HCT116 (cell line): ENCODE data around the gene APOBEC3A. TPM values are rescaled to one million over a fixed set of nuclear protein-coding genes. Genes with fewer than 3 reads are reported as not detected.
A peak's percentile ranks its signal among the peaks of the same experiment; 100 is the strongest.
"Not testable (repeated sequence)": the region's sequence is repeated elsewhere in the genome, so short reads cannot be mapped to it uniquely, and the experiment has no call there.

ENCODE experiments used
- ATAC-seq: fragments of 200-7000 bp; cut with Tn5 transposase; 2 replicates; pipeline ENCODE4 v1.9.1; 2020; ENCODE audit warnings: mild to moderate bottlenecking, moderate library complexity
- BruUV-seq: library from RNA; stranded (reverse); fragments of 400-500 nt; replicated peaks from 2 replicates; lab custom pipeline; 2021; lab: Mats Ljungman, UMichigan
- CTCF ChIA-PET: fragments of 300-600 bp; sonication (Branson Sonifier 250); formaldehyde crosslinking; loops from one replicate; lab custom pipeline; 2021; ENCODE audit warnings: antibody characterized with exemption; lab: Charles Lee
- POLR2A ChIA-PET: fragments of 300-600, 350-600 bp; sonication (Branson Sonifier 250); formaldehyde crosslinking; loops from one replicate; lab custom pipeline; 2021; ENCODE audit warnings: antibody characterized with exemption; lab: Charles Lee
- RAD21 ChIA-PET, 2 experiments: fragments of 300-600 bp; sonication (Branson Sonifier 250); formaldehyde crosslinking; loops; one replicate each; lab custom pipeline; 2023; ENCODE audit warnings: low total read pairs in 2 of 2; ENCODE audit not compliant: uncharacterized antibody in 2 of 2, unreplicated experiment in 2 of 2, low non-redundant PET in 1 of 2; lab: Charles Lee
- DNase-seq: peaks from one replicate; pipeline ENCODE4 v3.0.0-alpha.2; 2010; ENCODE audit warnings: low read depth, low spot score
- H2AFZ ChIP-seq: fragments of 200-600 bp; shearing (Covaris generic), sonication (generic); 2 replicates; pipeline ENCODE4 v1.6.1; 2017; ENCODE audit warnings: low read depth, mixed run types, mixed read lengths, antibody characterized with exemption, low read length; ENCODE audit not compliant: poor library complexity, severe bottlenecking
- H3K27ac ChIP-seq: 2 replicates; pipeline ENCODE4 v1.5.1; 2012; ENCODE audit warnings: low read depth, low read length
- H3K27me3 ChIP-seq: fragments of 200-600 bp; sonication (generic); 2 replicates; pipeline ENCODE4 v1.6.1; 2016; ENCODE audit warnings: mixed run types, low read length, mixed read lengths; ENCODE audit not compliant: insufficient read depth
- H3K36me3 ChIP-seq, 2 experiments: fragments of 200-500 bp in 1 of 2; fragments of 200-600 bp in 1 of 2; sonication (Bioruptor generic) in 1 of 2; sonication (generic) in 1 of 2; 2 replicates each; pipeline versions ENCODE4 v1.5.1 to v1.6.1; 2014 to 2016; ENCODE audit warnings: low read length in 2 of 2, inconsistent platforms in 1 of 2, mixed read lengths in 1 of 2, mixed run types in 1 of 2; ENCODE audit not compliant: insufficient read depth in 2 of 2, control insufficient read depth in 1 of 2
- H3K4me1 ChIP-seq, 2 experiments: fragments of 200-600 bp in 1 of 2; sonication (generic) in 1 of 2; 2 replicates each; pipeline versions ENCODE4 v1.5.1 to v1.6.1; 2012 to 2017; ENCODE audit warnings: low read length in 2 of 2, inconsistent platforms in 1 of 2, mild to moderate bottlenecking in 1 of 2, mixed read lengths in 1 of 2, mixed run types in 1 of 2, moderate library complexity in 1 of 2; ENCODE audit not compliant: insufficient read depth in 2 of 2, control insufficient read depth in 1 of 2
- H3K4me2 ChIP-seq: fragments of 200-600 bp; sonication (generic); 2 replicates; pipeline ENCODE4 v1.6.1; 2017; ENCODE audit warnings: mixed run types, low read length, mixed read lengths
- H3K4me3 ChIP-seq, 2 experiments: fragments of 200-600 bp in 1 of 2; sonication (generic) in 1 of 2; replicated peaks in 1 of 2; 2 replicates each; pipeline ENCODE4 v1.5.1; 2011 to 2016; ENCODE audit warnings: low read length in 2 of 2, control low read depth in 1 of 2, low read depth in 1 of 2, mild to moderate bottlenecking in 1 of 2, mixed read lengths in 1 of 2, mixed run types in 1 of 2
- H3K79me2 ChIP-seq: fragments of 200-600 bp; sonication (generic); 2 replicates; pipeline ENCODE4 v1.6.1; 2017; ENCODE audit warnings: mild to moderate bottlenecking, mixed run types, low read length, moderate library complexity, mixed read lengths; ENCODE audit not compliant: insufficient read depth
- H3K9ac ChIP-seq: fragments of 200-600 bp; sonication (generic); 2 replicates; pipeline ENCODE4 v1.6.1; 2016; ENCODE audit warnings: low read length, mixed read lengths
- H3K9me2 ChIP-seq: fragments of 200-600 bp; sonication (generic), shearing (Covaris generic); 2 replicates; pipeline ENCODE4 v1.6.1; 2017; ENCODE audit warnings: mixed run types, mild to moderate bottlenecking, moderate library complexity; ENCODE audit not compliant: insufficient read depth
- H3K9me3 ChIP-seq, 2 experiments: fragments of 200-500 bp in 1 of 2; fragments of 200-600 bp in 1 of 2; sonication (Bioruptor generic) in 1 of 2; sonication (generic) in 1 of 2; 2 replicates each; pipeline ENCODE4 v1.6.1; 2014 to 2017; ENCODE audit warnings: low read length in 2 of 2, mixed read lengths in 2 of 2, inconsistent platforms in 1 of 2, low read depth in 1 of 2, mild to moderate bottlenecking in 1 of 2, mixed run types in 1 of 2, moderate library complexity in 1 of 2; ENCODE audit not compliant: control insufficient read depth in 1 of 2, insufficient read depth in 1 of 2
- H4K20me1 ChIP-seq: fragments of 200-600 bp; sonication (generic), shearing (Covaris generic); 2 replicates; pipeline ENCODE4 v1.6.1; 2017; ENCODE audit warnings: mixed run types, mild to moderate bottlenecking, moderate library complexity; ENCODE audit not compliant: insufficient read depth
- ELF1 ChIP-seq: IDR thresholded peaks from 2 replicates; pipeline ENCODE4 v1.6.1; 2012; ENCODE audit warnings: low read depth, borderline replicate concordance
- EZH2 ChIP-seq: fragments of 200-600 bp; sonication (generic); IDR thresholded peaks from 2 replicates; pipeline ENCODE4 v1.6.1; 2017; ENCODE audit warnings: antibody characterized with exemption, mixed run types
- EZH2phosphoT487 ChIP-seq: fragments of 200-600 bp; IDR thresholded peaks from 2 replicates; pipeline ENCODE4 v1.6.1; 2018; ENCODE audit warnings: antibody characterized with exemption, borderline replicate concordance
- POLR2A ChIP-seq: IDR thresholded peaks from 2 replicates; pipeline ENCODE4 v1.7.0; 2011; ENCODE audit warnings: borderline replicate concordance; ENCODE audit not compliant: insufficient read depth, insufficient read length; ENCODE audit errors: extremely low read depth
- POLR2AphosphoS5 ChIP-seq: IDR thresholded peaks from 2 replicates; pipeline ENCODE4 v1.6.1; 2011; ENCODE audit warnings: mild to moderate bottlenecking, low read depth, low read length, moderate library complexity
- SP1 ChIP-seq: IDR thresholded peaks from 2 replicates; pipeline ENCODE4 v1.6.1; 2012; ENCODE audit warnings: low read depth
- TCF7L2 ChIP-seq: IDR thresholded peaks from 2 replicates; pipeline ENCODE4 v1.7.0; 2011; ENCODE audit warnings: borderline replicate concordance, inconsistent platforms; ENCODE audit not compliant: insufficient read depth, insufficient read length; ENCODE audit errors: extremely low read depth
- YY1 ChIP-seq: IDR thresholded peaks from 2 replicates; pipeline ENCODE4 v1.6.1; 2011; ENCODE audit warnings: low read length, low read depth, moderate library complexity, mild to moderate bottlenecking; ENCODE audit not compliant: insufficient replicate concordance; ENCODE audit errors: extremely low read depth
- intact Hi-C: fragments of 100-400 bp; cut with micrococcal nuclease; formaldehyde crosslinking; loops from 2 replicates; pipeline ENCODE4 v1.10.0; 2022
- total RNA-seq: library from RNA; stranded (reverse); gene quantifications from one replicate; pipeline ENCODE4 v1.2.1, GENCODE V29; 2021; ENCODE audit not compliant: unreplicated experiment

Gene APOBEC3A
- total RNA-seq, 1 experiment from 2014 or later: not detected

DNA sequence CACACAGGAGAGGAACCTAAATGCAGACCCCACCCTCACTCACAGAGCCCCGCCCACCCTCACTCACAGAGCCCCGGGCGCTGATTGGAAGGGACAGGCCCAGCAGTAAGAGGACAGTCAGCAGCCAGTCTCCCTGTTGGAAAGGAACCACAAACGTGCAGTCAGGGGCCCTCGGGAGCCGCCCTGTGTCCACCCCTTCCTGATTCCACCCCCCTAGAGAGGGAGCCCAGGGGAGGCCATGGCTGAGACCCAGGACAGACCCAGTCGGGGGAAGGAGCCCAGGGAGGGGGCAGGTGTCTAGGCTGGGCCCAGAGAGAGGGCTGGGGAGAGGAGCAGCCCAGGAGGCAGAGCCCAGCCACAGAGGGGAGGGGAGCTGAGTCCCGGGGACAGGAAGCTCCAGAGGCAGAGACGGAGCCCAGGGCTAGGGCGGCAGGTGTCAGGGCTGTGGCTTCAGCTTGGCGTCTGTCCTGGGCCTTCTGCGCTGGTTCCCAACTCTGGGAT, 35.5 kb downstream of the APOBEC3A start:
- POLR2A ChIA-PET, intact Hi-C loops, H3K4me2 ChIP-seq, H3K9ac ChIP-seq, H3K79me2 ChIP-seq, CTCF ChIA-PET, H3K27me3 ChIP-seq, DNase-seq, H3K36me3 ChIP-seq, H2AFZ ChIP-seq, H3K4me1 ChIP-seq, RAD21 ChIA-PET, H3K9me3 ChIP-seq, H3K4me3 ChIP-seq, H3K9me2 ChIP-seq, H3K27ac ChIP-seq, BruUV-seq, H4K20me1 ChIP-seq: not testable (repeated sequence)
- ATAC-seq: peak; percentile 67; the same call in 1 of the 2 replicates

DNA sequence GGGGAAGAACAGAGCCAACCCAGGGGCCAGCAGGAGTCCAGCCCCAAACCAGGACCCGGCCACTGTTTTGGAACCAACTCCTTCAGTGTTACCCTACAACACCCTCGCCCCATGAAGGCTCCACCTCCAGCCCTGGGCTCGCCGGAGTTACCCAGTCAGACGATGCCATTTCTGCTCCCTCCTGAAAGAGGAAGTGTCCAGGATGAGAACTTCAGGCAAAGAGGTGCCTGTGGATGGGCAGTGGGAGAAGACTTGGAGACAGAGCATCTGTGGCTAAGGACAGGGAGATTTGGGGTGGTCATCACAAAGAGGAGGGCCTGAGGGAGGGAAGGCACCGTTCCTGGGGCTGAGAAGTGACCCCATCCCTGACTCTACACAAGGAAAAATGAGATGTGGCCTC, 38.7 kb downstream of the APOBEC3A start:
- no peaks in the 10 kb centered on the region for H3K36me3 ChIP-seq
- no peaks in the 10 kb centered on the region for H3K9me3 ChIP-seq
- no peaks in the 10 kb centered on the region for H3K9me2 ChIP-seq
- ChIA-PET RAD21 (no interaction called here), POLR2A (no interaction called here), CTCF (no interaction called here)
- H3K9ac ChIP-seq: no peak overlapping the region
- no peaks in the 10 kb centered on the region for H4K20me1 ChIP-seq
- H3K27ac ChIP-seq: no peak overlapping the region
- intact Hi-C loops: no loop called here
- H3K4me1 ChIP-seq: no peaks in the 10 kb centered on the region
- DNase-seq: no peak
- H3K4me3 ChIP-seq: no peak overlapping the region
- BruUV-seq: no TSS peak
- no peaks in the 10 kb centered on the region for H3K27me3 ChIP-seq
- no peak overlapping the region for H2AFZ ChIP-seq
- H3K79me2 ChIP-seq: no peaks in the 10 kb centered on the region
- ATAC-seq: no peak
- TF ChIP-seq POLR2AphosphoS5 (no peak), TCF7L2 (no peak), ELF1 (no peak), EZH2phosphoT487 (no peak), YY1 (no peak), SP1 (no peak), POLR2A (no peak), EZH2 (no peak)
- H3K4me2 ChIP-seq: no peak overlapping the region
